ENCODE data around the gene GPR15.
"Not testable (repeated sequence)": the region's sequence is repeated elsewhere in the genome, so short reads cannot be mapped to it uniquely, and the experiment has no call there.

GPR15 gene

DNA sequence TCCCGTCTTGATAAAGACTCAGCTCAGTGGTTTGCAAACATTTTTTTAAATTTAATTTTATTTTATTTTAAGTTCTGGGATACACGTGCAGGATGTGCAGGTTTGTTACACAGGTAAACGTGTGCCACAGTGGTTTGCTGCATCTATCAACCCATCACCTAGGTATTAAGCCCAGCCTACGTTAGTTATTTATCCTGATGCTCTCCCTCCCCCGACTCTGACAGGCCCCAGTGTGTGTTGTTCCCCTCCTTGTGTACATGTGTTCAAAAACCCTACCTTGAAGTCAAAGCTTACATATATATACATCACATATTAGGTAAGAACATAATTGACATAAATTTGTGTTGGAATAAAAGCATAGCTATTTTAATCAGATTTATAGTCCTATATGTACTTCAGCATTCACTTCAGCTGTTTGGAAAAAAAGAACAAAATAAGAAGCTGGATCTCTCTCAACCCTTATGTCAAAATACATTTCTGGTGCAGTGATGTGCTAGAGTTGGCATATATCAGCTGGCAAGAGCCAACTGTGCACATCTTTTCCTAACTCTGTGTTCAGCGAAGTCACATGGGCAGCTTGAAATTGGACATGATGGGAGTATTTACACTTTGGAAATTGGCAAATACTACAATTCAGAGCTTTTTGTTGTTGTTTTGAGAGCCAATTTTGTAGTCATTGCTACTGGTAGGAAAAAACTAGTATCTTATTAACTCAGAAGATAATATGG is 26.5 kb downstream of the GPR15 start:
- DNase-seq (ENCODE audit: low spot score): no peak

DNA sequence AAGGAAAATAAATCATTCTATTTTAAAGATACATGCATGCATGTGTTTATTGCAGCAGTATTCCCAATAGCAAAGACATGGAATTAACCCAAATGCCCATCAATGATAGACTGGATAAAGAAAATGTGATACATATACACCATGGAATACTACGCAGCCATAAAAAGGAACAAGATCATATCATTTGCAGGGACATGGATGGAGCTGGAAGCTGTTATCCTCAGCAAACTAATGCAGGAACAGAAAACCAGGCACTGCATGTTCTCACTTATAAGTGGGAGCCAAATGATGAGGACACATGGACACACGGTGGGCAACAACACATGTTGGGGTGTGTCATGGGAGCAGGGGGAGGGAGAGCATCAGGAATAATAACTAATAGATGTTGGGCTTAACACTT is 28.0 kb downstream of the GPR15 start:
- not testable (repeated sequence) for DNase-seq (ENCODE audit: low spot score)

DNA sequence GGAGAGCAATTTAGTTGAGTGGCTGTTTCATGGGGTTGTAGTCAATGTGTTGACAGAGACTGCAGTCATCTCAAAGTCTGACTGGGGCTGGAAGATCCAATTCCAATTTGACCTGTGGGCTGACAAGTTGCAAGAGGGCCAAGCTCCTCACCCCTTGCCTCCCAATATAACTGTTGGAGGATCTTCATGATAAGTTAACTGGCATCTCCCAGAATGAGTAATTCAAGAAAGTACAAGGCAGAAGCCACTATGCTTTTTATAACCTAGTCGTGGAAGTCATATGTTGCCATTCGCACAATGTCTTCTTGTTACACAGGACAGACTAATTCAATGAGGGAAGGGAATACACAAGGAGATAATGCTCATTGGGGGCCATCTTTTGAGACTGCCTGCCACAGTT is 29.1 kb downstream of the GPR15 start:
- no peak for DNase-seq (ENCODE audit: low spot score)

DNA sequence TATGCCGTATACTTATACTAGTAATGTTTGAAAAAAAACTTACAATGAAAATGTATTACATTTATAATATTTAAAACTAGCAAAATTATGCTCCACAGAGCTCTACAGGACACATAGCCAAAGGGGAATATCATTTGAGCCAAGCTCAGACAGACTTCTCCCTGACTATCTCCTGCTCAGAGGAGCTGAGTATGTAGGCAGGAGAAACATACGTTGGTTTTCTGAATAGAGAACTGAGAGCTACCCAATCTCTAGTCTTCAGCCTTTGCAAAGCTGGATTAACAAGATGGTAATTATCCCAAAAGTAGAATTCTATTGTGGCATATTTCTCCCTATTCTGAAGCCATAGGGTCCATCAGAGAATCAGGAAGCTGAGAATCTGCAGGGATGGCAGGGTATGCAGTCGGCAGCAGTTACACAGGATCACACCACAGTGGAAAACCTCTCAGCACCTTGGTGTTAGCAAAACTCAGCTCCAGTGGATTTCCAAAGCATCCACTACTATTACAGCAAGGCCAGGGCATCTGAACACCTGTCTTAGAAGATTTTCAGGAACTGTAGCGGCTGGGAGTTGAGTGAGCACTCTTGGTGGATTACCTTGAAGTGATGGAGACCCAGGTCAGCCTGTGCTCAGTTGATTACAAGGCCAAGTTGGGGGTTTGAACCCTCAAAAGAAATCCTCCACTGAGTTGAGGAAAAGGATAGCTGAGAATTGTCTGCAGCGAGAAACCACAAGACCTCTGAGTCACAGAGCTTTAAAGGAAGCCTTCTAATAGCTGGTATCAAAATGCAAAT is 30.1 kb downstream of the GPR15 start:
- DNase-seq (ENCODE audit: low spot score): no peak

DNA sequence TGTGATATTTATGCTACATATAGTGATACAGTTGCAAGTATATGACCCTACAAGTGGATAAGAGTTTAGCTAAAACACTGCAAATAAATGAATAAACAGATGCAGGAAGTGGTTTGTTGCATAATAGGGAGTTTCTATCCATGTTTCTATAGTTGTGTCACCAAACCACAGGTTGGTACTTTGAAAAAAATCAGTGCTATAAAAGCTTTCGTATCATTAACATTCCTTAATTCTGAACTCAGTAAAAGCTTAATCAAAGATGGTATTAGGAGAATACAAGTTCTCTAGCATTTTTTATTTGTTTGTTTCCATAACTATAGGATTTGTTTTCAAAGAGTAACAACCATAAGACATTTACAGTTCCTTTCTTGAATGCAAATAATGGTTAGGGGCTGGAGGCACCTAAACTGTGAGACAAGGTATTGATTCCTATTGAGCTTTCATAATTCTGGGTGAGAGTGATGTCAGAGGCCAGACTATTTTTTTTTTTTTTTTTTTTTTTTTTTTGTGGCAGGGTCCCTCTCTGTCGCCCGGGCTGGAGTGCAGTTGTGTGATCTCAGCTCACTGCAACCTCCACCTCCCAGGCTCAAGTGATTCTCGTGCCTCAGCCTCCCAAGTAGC is 32.0 kb downstream of the GPR15 start:
- DNase-seq (ENCODE audit: low spot score): peak; percentile 53

DNA sequence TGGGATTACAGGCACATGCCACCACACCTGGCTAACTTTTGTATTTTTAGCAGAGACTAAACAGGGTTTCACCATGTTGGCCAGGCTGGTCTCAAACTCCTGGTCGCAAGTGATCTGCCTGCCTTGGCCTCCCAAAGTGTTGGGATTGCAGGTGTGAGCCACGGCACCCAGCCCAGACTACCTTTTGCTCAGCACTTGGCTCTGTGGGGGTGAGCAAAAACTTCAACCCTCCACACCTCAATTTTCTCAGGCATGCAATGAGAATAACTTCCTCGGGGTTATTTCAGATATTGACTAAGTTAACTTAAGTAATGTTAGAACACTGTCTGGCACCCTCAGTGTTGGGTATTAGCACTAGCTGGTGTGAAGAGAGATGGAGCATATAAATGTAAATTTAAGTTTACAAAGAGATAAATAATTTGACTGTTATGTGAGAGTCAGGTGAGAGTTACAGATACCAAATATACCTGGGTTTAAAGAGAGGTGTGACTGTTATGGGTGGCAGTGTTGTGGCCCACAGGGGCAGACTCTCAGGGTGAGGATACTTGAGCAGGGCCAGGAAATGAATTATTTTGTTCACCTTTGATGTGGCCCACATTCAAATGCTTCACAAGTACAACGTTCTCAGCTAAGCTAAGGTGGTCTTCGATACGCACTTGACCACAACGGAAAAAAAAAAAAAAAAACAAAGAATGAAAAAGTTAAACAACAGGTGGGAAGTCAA is 32.7 kb downstream of the GPR15 start:
- peak; percentile 32 for DNase-seq (ENCODE audit: low spot score)

DNA sequence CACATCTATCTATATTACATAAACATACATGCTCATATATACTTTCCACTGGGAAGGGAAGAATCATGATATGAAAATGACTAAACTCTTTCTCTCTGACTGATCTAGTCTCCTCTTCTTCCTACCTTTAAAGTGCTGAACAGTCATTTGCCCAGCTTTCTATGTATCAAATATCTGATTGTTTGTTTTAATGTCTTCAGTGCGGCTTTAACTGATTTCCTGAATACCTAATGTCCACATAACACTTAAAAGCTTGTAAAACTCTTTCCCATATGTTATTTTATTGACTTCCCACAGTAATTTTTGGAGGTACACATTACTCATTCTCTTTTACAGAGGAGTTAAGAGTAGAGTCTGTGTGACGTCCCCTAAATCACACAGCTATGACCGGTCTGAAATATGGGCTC is 33.5 kb downstream of the GPR15 start:
- peak; percentile 54 for DNase-seq (ENCODE audit: low spot score)

DNA sequence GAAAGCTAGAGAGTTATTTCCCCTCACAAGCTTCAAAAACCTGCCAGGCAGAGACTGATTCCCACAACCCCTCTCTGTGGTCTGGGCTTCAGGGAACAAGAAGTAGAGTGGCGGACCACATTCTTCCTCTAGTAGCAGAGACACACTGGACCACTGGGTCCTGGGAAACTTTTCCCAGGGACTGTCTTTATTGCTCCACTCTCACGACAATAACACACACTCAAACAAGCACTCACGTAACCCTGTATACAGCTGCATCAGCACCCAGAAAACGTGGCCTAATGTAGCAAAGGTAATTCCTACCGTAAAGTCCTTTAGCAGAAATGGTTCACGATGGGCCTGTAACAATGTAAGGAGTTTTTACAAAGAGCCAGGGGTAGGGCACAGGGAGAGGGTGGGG is 34.1 kb downstream of the GPR15 start:
- DNase-seq (ENCODE audit: low spot score): no peak

DNA sequence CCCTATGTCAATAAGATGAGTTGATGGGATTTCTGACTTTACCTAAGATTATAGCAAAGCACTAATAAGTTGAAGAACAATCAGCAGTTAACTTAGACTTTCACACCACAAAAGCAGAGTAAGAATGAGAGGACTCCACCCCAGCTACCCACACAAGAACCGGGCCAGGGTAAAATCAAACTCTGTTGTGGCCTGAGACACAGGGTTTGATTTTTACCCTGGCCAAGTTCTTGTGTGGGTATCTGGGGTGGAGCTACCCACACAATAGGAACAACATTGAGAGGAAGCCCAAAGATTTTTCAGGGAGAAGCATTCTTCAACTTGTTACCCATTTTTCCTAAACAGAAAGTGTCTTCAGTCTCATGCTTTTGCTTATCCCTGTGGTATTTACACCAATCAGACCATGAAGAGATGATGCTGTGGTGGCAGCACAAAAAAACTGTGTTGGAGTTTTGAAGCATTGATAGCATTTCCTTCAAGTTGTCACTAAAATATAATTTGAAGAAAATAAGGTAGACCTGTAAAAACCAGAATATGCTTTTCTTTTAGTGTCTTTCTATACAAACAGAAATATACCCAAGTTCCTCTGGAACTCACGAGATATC is 36.0 kb downstream of the GPR15 start:
- no peak for DNase-seq (ENCODE audit: low spot score)

DNA sequence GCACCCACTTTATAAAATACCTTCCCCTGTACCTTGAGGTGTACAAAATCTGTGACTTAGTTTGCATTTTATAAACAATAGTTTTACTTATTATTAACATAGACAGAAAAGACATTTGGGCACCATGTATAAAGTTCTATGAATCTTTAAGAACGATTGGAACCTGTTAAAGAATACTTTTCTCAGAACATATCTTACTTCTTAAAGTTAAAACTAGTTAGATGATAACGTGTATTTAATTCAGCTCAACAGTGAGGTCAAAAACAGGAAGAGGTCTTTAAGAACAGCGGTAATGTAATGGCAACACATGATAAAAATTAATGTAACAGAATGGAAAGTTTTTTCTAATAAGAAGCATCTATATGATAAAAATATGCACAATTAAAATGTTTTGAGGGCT is 36.6 kb downstream of the GPR15 start:
- no peak for DNase-seq (ENCODE audit: low spot score)

DNA sequence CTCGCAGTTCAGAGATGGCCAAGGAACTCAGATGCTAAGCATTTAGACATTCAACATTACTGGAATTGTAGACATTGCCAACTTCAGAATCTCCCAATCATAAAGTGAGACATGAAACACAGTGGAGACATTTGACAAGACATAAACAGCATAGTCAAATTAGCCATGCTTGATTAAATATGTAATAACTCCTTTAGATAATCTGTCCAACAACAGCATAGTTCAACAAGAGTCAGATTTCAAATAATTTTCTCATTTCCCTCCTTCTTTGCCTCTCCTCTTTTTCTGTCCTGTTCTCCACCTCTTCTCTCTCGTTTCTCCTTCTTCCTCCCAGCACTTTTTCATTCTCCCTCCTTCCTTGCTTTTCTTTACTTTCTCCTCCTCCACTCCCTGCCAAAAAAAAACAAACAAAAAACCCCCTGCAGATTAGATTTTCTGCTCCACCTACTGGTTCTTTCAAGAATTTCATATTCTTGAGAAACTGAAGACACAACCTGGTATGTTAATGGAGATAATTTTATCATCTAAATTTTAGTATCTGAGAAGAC is 41.5 kb downstream of the GPR15 start:
- no peak for DNase-seq (ENCODE audit: low spot score)

DNA sequence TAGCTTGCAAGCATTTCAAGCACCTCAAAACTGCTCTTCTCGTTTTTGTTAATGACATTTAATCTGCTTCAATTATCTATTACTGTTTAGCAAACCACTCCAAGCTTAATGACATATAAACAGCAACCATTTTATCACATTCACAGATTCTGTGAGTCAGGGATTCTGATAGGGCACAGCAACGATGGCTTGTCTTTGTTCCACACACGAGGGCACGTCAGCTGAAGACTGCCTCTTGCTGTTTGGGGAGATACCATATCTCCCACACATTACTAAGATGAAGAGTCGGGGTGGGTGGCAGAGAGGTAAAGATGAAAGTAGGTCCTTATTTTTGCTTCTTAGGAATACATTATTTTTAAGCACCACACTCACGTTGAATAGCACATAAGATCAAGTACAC is 42.4 kb downstream of the GPR15 start:
- no peak for DNase-seq (ENCODE audit: low spot score)

DNA sequence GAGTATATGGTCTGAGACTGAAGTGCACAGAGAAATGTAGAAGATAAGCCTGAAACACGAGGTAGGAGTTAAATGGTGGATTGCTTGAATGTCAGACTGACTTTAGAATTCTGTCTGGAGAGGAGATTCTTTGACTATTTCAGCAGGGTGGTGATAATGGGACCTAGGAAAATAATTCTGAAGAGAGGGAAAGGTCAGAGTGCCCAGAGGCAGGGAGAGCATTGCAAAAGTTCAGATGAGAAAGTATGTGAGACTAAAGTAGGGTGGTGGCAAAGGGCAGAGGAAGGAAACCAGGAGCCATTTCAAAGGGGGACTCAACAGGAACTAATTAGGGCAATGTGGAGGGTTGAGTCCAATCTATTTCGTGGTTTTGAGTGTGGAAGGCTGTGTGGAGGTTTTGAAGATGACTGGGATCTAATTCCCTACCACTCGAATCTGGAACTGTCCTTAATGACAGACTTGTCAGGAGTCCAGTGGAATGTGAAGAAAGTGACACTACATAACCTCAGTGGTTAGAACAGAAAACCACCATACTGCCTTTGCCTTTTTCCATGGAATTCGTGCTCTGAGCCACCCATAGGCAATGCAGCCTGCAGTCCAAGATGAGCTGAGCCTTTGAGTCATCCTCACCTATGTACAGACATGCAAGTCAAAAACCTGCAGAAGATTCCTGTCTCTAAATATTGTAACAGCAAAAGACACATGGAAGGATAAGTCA is 45.6 kb downstream of the GPR15 start:
- DNase-seq (ENCODE audit: low spot score): no peak

DNA sequence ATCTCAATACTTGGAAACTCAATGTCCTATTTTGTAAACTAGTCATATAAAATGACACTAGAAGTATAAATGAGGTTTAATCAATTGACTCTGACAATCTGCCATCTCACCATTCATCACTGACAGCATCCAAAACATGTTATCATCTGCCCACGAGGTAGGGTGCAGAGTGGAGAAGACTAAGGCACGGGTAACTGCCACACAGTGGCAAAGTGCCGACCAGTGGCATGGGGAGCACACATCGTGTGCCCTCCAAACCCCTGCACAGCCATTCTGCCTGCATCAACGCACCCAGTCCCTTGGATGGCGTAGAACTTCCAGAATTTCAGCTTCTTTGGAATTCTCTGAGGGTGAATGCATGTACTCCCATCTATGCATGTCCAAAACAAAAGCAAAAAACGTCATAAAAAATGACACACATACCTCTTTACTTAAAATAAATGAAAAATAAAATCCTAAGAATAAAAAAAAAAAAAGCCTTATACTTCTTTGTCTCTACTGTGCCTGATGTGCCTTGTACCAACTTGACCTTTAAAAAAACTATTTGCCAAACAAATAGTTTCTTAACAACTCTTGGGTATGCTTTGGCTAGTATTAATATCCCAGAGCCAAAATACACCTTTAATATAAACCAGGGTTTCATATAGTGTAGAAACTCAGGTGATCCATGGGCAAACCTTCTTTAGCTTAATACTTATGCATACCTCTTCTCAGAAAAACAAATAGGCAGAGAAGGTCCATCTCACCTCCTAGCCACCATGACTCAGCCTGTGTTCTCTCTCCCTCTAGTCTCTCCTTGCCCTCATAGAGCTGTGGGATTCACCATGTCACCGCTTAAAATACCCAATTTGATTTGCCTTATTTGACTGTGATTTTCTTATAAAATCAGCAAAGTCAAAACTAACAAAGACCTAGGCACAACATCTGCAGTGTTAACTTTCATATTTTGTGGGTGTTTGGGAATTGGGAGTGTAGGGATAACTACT is 48.9 kb downstream of the GPR15 start:
- no peak for DNase-seq (ENCODE audit: low spot score)

DNA sequence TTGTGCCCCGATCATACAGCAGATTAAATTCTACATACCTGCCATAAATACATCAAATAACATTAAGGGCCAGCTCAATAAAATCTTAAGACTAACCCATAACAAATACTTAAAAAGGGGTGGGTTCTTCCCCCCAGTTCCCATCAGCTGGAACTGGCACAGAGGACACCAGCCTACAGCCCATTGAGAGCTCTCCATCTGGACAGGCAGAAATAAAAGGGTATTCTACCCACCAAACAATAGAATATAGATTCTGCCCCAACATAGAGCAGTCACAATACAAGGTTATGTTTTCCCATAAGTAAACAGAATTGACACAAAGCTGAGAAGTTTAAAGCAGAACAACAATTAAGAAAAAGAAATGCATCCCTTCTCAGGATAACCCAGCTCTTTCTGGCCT is 49.7 kb downstream of the GPR15 start:
- no peak for DNase-seq (ENCODE audit: low spot score)

DNA sequence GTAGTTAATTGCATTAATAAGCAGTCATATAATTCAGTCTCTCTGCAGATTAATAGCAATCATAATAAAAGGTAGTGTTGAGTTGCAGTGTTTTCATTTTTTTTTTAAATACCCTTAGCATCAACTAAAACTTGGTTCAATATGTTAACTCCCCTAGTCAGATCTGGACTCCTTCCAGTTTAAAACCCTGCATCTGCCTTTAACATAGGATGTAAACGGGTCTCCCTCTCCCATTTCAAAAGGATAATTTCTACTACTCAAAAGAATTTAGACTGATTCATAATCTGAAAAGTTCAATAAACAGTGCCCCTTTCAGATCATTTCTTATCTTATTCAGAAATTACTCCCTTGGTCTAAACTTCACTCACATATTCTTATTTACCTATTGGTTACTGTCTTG is 50.3 kb downstream of the GPR15 start:
- DNase-seq (ENCODE audit: low spot score): no peak

DNA sequence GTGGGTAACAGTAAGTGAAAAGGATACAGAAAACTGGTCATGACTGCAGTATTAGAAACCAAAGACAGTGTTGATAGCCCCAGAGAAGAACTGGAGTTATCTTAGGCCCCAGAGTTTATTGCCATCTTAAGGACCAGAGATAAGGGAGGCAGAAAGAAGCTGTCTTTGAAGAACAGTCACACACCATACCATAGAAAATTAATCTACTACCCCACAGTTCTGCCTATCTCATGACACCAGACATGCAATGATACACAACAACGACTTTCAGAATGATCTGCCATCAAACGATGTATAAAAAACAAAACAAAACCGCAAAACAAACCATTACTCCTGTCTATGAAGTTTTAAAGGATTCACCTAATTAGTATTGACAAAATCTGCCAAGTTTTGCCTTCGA is 52.0 kb downstream of the GPR15 start:
- DNase-seq (ENCODE audit: low spot score): no peak

Measured in SW480 (cell line).